Measurements from ENCODE around the gene RGS4.

Gene RGS4

GRCh38 chr1:163102590-163102989 is 33.4 kb downstream of the RGS4 start:
- DNase-seq (ENCODE audit: low read depth) = no peak

GRCh38 chr1:163104385-163105099 is 35.4 kb downstream of the RGS4 start:
- DNase-seq (ENCODE audit: low read depth) = no peak

- DNase-seq (ENCODE audit: low read depth) = no peak
Measured at GRCh38 chr1:163106364-163106987, 37.3 kb downstream of the RGS4 start.

- DNase-seq (ENCODE audit: low read depth) = no peak
Measured at GRCh38 chr1:163107655-163108054, 38.5 kb downstream of the RGS4 start.

GRCh38 chr1:163115887-163116286 is 46.7 kb downstream of the RGS4 start:
- no peak for DNase-seq (ENCODE audit: low read depth)

- no peak for DNase-seq (ENCODE audit: low read depth)
Measured at GRCh38 chr1:163119707-163120106, 50.5 kb downstream of the RGS4 start.

- no peak for DNase-seq (ENCODE audit: low read depth)
Measured at GRCh38 chr1:163120372-163120771, 51.2 kb downstream of the RGS4 start.

- DNase-seq (ENCODE audit: low read depth) = no peak
Measured at GRCh38 chr1:163124812-163125211, 55.7 kb downstream of the RGS4 start.
